OCI-LY1 (cell line): ENCODE data around the gene STKLD1.

Experiments used
- H2AFZ ChIP-seq: fragments of 200-600 bp; sonication (generic), shearing (Covaris generic); 2 replicates; pipeline ENCODE4 v1.6.0; 2014; ENCODE audit warnings: antibody characterized with exemption, mild to moderate bottlenecking, low read length
- H3F3A ChIP-seq: fragments of 200-600 bp; sonication (generic), shearing (Covaris generic); 2 replicates; pipeline ENCODE4 v1.6.0; 2014; ENCODE audit warnings: mild to moderate bottlenecking, antibody characterized with exemption, low read length, moderate library complexity; ENCODE audit not compliant: insufficient read depth
- H3K27ac ChIP-seq: fragments of 200-600 bp; sonication (generic); 2 replicates; pipeline ENCODE4 v1.5.1; 2014; ENCODE audit warnings: low read length, mixed run types, mild to moderate bottlenecking, low read depth; ENCODE audit not compliant: poor library complexity, severe bottlenecking
- H3K27me3 ChIP-seq: fragments of 200-600 bp; sonication (generic); 2 replicates; pipeline ENCODE4 v1.6.0; 2014; ENCODE audit warnings: antibody characterized with exemption, mild to moderate bottlenecking, low read length, moderate library complexity; ENCODE audit not compliant: insufficient read depth
- H3K36me3 ChIP-seq: fragments of 200-600 bp; sonication (generic); 2 replicates; pipeline ENCODE4 v1.6.1; 2014; ENCODE audit warnings: mild to moderate bottlenecking, antibody characterized with exemption, low read length, moderate library complexity, mixed read lengths; ENCODE audit not compliant: insufficient read depth
- H3K4me1 ChIP-seq: fragments of 200-600 bp; sonication (generic); 2 replicates; pipeline ENCODE4 v1.5.1; 2014; ENCODE audit warnings: mild to moderate bottlenecking, low read length, moderate library complexity; ENCODE audit not compliant: insufficient read depth, severe bottlenecking
- H3K4me2 ChIP-seq: fragments of 200-600 bp; sonication (generic), shearing (Covaris generic); 2 replicates; pipeline ENCODE4 v1.6.1; 2014; ENCODE audit warnings: low read length
- H3K4me3 ChIP-seq: fragments of 200-600 bp; sonication (generic); 2 replicates; pipeline ENCODE4 v1.5.1; 2014; ENCODE audit warnings: low read length, low read depth, mild to moderate bottlenecking, mixed read lengths; ENCODE audit not compliant: poor library complexity, severe bottlenecking
- H3K79me2 ChIP-seq: fragments of 200-600 bp; shearing (Covaris generic); 2 replicates; pipeline ENCODE4 v1.6.1; 2016; ENCODE audit warnings: mixed run types, low read length, mixed read lengths; ENCODE audit not compliant: insufficient read depth
- H3K9ac ChIP-seq: fragments of 200-600 bp; sonication (generic), shearing (Covaris generic); 2 replicates; pipeline ENCODE4 v1.6.1; 2014; ENCODE audit warnings: mild to moderate bottlenecking, low read length, mixed read lengths
- H3K9me2 ChIP-seq: fragments of 200-600 bp; sonication (generic), shearing (Covaris generic); 2 replicates; pipeline ENCODE4 v1.6.1; 2014; ENCODE audit warnings: low read depth, mild to moderate bottlenecking, low read length, mixed read lengths
- H3K9me3 ChIP-seq: fragments of 200-600 bp; shearing (Covaris generic); 2 replicates; pipeline ENCODE4 v1.6.1; 2014; ENCODE audit warnings: low read length, mixed read lengths
- H4K20me1 ChIP-seq: fragments of 200-600 bp; sonication (generic), shearing (Covaris generic); 2 replicates; pipeline ENCODE4 v1.6.0; 2016; ENCODE audit warnings: mild to moderate bottlenecking, low read length; ENCODE audit not compliant: insufficient read depth
- EZH2 ChIP-seq: fragments of 200-600 bp; sonication (generic), shearing (Covaris generic); IDR thresholded peaks from 2 replicates; pipeline ENCODE4 v1.8.0; 2017; ENCODE audit warnings: borderline replicate concordance, mixed run types, mild to moderate bottlenecking, antibody characterized with exemption, low read length, moderate library complexity, mixed read lengths
- TF ChIP-seq, protein P1 (sequence below): fragments of 200-600 bp; sonication (generic), shearing (Covaris generic); IDR thresholded peaks from 2 replicates; pipeline ENCODE4 v1.5.1; 2017; ENCODE audit warnings: mild to moderate bottlenecking, antibody characterized with exemption, low read length, moderate library complexity, mixed read lengths

The STKLD1 gene

GRCh38 chr9:133339641-133340040 lies 36.5 kb upstream of the STKLD1 start:
- no peak overlapping the region for H3K4me3 ChIP-seq
- no peaks in the 10 kb centered on the region for H3K27me3 ChIP-seq
- H2AFZ ChIP-seq, result no peak overlapping the region
- H3K79me2 ChIP-seq, result peaks cover 12% of the 10 kb centered on the region
- no peak overlapping the region for H3K27ac ChIP-seq
- TF ChIP-seq EZH2, result no peak
- TF ChIP-seq, protein P1, sequence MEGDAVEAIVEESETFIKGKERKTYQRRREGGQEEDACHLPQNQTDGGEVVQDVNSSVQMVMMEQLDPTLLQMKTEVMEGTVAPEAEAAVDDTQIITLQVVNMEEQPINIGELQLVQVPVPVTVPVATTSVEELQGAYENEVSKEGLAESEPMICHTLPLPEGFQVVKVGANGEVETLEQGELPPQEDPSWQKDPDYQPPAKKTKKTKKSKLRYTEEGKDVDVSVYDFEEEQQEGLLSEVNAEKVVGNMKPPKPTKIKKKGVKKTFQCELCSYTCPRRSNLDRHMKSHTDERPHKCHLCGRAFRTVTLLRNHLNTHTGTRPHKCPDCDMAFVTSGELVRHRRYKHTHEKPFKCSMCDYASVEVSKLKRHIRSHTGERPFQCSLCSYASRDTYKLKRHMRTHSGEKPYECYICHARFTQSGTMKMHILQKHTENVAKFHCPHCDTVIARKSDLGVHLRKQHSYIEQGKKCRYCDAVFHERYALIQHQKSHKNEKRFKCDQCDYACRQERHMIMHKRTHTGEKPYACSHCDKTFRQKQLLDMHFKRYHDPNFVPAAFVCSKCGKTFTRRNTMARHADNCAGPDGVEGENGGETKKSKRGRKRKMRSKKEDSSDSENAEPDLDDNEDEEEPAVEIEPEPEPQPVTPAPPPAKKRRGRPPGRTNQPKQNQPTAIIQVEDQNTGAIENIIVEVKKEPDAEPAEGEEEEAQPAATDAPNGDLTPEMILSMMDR, result no peak
- no peaks in the 10 kb centered on the region for H3F3A ChIP-seq
- no peak overlapping the region for H3K9ac ChIP-seq
- no peaks in the 10 kb centered on the region for H4K20me1 ChIP-seq
- no peaks in the 10 kb centered on the region for H3K9me2 ChIP-seq
- H3K9me3 ChIP-seq, result no peaks in the 10 kb centered on the region
- H3K4me2 ChIP-seq, result no peak overlapping the region
- H3K4me1 ChIP-seq, result peaks cover 29% of the 10 kb centered on the region
- peaks cover 62% of the 10 kb centered on the region for H3K36me3 ChIP-seq

- Histone ChIP-seq H3K4me2 (peak overlapping the region; percentile 25; the same call in 1 of the 2 replicates), H4K20me1 (no peaks in the 10 kb centered on the region), H3K27ac (peak overlapping the region; percentile 44), H3K4me3 (no peak overlapping the region), H3K9me2 (no peaks in the 10 kb centered on the region), H3K36me3 (peaks cover 66% of the 10 kb centered on the region), H2AFZ (no peak overlapping the region), H3K79me2 (peaks cover 5% of the 10 kb centered on the region), H3K4me1 (peaks cover 23% of the 10 kb centered on the region), H3K27me3 (no peaks in the 10 kb centered on the region), H3K9ac (no peak overlapping the region; the same call in 1 of the 2 replicates), H3F3A (no peaks in the 10 kb centered on the region), H3K9me3 (no peaks in the 10 kb centered on the region)
- TF ChIP-seq, protein P1, result no peak
- no peak for TF ChIP-seq EZH2
Observed at GRCh38 chr9:133340256-133340655, 35.9 kb upstream of the STKLD1 start.

- H3K36me3 ChIP-seq, result peaks cover 73% of the 10 kb centered on the region
Observed at GRCh38 chr9:133340916-133341315, 35.2 kb upstream of the STKLD1 start.

More at GRCh38 chr9:133340916-133341315, 35.2 kb upstream of the STKLD1 start:
- no peaks in the 10 kb centered on the region for H3K27me3 ChIP-seq
- peaks cover 24% of the 10 kb centered on the region for H3K4me1 ChIP-seq
- TF ChIP-seq, protein P1, result no peak
- no peak for TF ChIP-seq EZH2
- no peak overlapping the region for H2AFZ ChIP-seq
- H3K9me2 ChIP-seq, result no peaks in the 10 kb centered on the region
- no peaks in the 10 kb centered on the region for H3F3A ChIP-seq
- H3K9me3 ChIP-seq, result no peaks in the 10 kb centered on the region
- H3K4me2 ChIP-seq, result no peak overlapping the region
- H3K27ac ChIP-seq, result peak overlapping the region; percentile 44
- no peak overlapping the region for H3K4me3 ChIP-seq
- H3K79me2 ChIP-seq, result no peaks in the 10 kb centered on the region
- H4K20me1 ChIP-seq, result no peaks in the 10 kb centered on the region
- H3K9ac ChIP-seq, result no peak overlapping the region
